GM10266 (cell line): Measurements from ENCODE around the gene MGMT.

Experiments used
- DNase-seq: peaks from one replicate; pipeline ENCODE4 v3.0.0; 2012; ENCODE audit errors: extremely low spot score
- TF ChIP-seq, protein P1 (sequence below): IDR thresholded peaks from 2 replicates; pipeline ENCODE4 v1.5.1; 2012; ENCODE audit warnings: mild to moderate bottlenecking, low read depth; ENCODE audit not compliant: control insufficient read depth, insufficient read depth; ENCODE audit errors: missing control alignments

Gene MGMT

DNA sequence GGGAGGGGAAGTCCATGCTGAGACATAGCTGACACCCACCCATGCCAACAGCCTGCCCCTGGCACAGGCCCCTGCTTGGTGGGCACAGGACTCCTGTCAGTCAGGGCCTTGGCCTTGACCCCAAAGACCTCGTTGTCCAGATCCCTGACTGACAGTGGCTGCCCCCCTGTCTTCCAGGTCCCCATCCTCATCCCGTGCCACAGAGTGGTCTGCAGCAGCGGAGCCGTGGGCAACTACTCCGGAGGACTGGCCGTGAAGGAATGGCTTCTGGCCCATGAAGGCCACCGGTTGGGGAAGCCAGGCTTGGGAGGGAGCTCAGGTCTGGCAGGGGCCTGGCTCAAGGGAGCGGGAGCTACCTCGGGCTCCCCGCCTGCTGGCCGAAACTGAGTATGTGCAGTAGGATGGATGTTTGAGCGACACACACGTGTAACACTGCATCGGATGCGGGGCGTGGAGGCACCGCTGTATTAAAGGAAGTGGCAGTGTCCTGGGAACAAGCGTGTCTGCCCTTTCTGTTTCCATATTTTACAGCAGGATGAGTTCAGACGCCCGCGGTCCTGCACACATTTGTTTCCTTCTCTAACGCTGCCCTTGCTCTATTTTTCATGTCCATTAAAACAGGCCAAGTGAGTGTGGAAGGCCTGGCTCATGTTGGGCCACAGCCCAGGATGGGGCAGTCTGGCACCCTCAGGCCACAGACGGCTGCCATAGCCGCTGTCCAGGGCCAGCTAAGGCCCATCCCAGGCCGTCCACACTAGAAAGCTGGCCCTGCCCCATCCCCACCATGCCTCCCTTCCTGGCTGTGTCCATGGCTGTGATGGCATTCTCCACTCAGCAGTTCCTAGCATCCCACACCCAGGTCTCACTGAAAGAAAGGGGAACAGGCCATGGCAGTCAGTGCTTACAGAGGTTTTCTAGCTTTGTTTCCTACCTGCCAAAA is 299.8 kb downstream of the MGMT start:
- TF ChIP-seq, protein P1, sequence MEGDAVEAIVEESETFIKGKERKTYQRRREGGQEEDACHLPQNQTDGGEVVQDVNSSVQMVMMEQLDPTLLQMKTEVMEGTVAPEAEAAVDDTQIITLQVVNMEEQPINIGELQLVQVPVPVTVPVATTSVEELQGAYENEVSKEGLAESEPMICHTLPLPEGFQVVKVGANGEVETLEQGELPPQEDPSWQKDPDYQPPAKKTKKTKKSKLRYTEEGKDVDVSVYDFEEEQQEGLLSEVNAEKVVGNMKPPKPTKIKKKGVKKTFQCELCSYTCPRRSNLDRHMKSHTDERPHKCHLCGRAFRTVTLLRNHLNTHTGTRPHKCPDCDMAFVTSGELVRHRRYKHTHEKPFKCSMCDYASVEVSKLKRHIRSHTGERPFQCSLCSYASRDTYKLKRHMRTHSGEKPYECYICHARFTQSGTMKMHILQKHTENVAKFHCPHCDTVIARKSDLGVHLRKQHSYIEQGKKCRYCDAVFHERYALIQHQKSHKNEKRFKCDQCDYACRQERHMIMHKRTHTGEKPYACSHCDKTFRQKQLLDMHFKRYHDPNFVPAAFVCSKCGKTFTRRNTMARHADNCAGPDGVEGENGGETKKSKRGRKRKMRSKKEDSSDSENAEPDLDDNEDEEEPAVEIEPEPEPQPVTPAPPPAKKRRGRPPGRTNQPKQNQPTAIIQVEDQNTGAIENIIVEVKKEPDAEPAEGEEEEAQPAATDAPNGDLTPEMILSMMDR: no peak
- DNase-seq: no peak

DNA sequence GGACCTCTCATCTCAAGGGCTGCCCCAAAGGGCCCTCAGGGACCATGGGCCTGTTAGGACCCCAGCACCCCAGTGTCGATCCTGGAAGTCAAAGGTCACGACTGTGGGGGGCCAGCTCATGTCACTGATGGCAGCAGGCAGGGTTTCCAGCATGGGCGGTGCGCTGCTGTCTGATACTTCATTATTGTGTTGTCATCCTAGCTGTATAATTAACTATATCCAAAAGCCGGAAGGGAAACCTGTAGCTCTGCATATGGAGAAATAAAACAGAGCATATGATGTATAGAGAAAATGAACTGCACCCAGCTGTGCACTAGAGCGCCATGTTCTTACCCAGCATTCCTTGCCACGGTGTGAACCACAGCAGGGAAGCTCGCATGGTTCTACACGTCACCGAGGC is 300.7 kb downstream of the MGMT start:
- DNase-seq: no peak
- TF ChIP-seq, protein P1: no peak

DNA sequence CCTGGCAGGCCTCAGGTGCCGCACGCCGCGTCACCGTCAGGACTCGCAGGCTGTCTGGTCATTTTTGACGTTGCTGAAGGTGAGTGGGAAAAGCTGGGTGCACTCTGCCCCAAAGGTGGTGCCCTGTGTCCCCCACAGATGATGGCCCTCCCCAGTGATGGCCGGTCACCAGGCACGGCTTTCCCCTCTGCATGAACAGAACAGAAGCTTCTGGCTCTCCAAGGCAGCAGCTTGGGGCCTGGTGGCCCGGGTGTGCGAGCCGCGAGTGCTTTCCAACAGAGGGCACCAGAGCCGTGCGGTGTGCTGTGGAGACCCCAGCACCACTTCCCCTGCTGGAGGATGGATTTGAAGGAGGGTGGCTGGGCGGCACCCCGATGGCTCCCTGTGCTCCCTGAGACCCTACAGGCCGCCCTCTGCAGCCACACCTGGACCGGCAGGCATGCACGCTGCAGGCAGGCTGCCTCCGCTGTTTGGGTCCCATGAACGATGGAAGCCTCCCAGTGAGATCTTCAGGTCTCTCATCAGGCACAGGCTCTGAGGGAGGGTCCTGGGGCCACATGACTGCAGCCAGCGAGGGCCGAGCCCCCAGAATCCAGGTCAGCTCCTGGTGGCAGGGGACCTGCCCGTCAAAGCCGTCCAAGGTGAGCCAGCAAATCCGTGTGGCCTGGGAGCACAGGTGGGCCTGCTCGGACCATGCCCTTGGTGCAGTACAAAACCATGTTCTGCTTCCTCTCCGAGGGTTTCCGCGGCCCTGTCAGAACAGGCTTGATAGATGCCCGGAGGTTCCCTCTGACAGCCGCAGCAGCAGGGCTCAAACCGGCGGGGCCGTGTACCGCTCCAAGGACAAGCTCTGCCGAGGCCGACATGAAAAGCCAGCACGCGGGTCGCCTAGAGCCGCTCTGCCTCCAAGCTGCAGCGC is 301.7 kb downstream of the MGMT start:
- TF ChIP-seq, protein P1: no peak
- DNase-seq: no peak

DNA sequence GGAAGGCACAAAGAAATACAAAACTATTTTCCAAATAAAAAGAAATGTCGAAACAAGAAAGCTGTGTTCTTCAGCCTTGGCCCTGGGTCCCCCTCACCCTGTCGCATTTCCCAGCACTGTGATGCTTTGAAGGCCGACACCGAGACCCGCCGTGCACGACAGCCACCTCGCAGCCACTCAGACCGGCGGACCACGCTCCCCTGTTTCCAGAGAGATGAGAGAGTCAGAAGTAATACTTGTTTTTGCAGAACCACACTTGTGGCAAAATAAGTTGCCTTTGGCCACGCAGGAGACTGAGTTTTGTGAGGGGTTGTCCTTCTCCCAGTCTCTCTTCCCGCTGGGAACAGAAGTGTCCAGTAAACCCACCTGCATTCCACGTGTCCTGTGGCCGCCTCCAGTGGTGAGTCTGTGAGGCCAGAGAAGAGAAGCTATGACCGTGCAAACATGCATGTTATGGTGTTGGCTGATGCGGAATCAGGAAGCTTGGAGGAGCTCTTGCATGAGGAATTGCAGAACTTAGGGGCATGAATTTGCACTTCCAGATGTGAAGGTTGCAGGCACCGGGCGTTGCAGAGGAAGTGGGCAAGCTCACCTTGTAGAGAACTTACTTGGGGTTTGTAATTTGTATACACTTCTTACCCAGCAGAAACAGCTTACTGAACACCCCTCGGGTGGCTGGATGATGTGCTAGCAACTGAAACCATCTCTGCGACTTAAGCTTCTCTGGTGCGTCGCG is 302.5 kb downstream of the MGMT start:
- DNase-seq: no peak
- TF ChIP-seq, protein P1: no peak

DNA sequence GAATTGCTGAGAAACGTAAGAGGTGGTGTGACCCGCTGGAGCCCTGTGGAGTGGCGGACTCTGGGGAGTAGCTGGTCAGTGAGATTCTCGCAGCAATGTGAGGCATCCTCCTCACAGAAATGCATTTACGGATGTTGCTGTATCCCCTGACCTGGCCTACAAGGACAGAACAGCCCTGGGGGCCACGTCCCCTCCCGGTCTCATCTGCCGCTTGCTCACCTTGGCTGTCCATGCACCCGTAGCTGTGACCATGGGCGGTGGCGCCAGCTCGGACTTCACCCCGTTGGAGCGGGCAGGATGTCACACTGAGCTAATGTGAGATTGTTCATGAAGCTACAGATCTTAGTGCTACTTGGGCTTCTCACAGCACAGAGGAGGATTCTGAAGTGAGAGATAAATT is 303.2 kb downstream of the MGMT start:
- TF ChIP-seq, protein P1: no peak
- no peak for DNase-seq

DNA sequence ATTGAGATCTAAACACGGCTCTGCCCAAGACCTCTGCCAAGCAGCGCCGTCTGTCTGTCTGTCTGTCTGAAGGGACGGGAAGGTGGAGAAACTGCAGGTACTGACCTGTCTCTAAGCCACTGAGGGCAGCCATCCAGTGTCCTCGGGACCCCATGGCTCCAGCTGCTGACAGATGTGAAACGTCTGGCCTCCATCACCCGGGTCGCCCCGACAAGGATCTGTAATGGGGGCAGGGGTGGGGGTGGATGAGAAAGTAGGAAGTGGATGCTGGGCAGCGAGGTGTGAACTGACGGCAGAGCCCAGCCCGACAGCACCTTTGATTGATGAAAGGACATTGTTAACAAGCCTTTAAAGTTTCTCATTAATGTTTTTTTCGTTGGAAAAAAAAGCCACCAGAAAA is 304.0 kb downstream of the MGMT start:
- TF ChIP-seq, protein P1: no peak
- DNase-seq: no peak
